K562 treated with DMSO at 1 percent for 24 hours (cell line): Measurements from ENCODE around the gene XIRP1. TPM values are rescaled to one million over a fixed set of nuclear protein-coding genes. Genes with fewer than 3 reads are reported as not detected.

Source experiments
- total RNA-seq: library from RNA; unstranded; fragments of 300-600 nt; gene quantifications from 2 replicates; pipeline ENCODE4 v1.2.3, GENCODE V29; 2022; ENCODE audit warnings: low read depth; ENCODE audit not compliant: insufficient read depth

Gene XIRP1
- total RNA-seq, result not detected in 2 replicates

GRCh38 chr3:39192490-39193092, at the start of gene XIRP1:
TSS of gene XIRP1 (minus strand) at chr3:39192595. CDS start at chr3:39189445, 3,150 bp downstream.

Other genes with a start within 250 kb of the XIRP1 start
- gene SCN11A, start 140.7 kb downstream of the XIRP1 start, total RNA-seq, result 0.06 TPM in 1 of 2 replicates, not detected in the other
- gene WDR48, start 140.6 kb downstream of the XIRP1 start, total RNA-seq, result 19.5 and 23.7 TPM in 2 replicates
- 56.3 and 68.4 TPM in 2 replicates for gene GORASP1, start 85.0 kb downstream of the XIRP1 start, total RNA-seq
- gene TTC21A, start 84.9 kb downstream of the XIRP1 start, total RNA-seq, result 1.4 and 2.2 TPM in 2 replicates
- 42.5 and 42.8 TPM in 2 replicates for gene CSRNP1, start 39.0 kb downstream of the XIRP1 start, total RNA-seq
- gene CX3CR1, start 87.4 kb upstream of the XIRP1 start, total RNA-seq, result not detected in 2 replicates
- gene CCR8, start 137.1 kb upstream of the XIRP1 start, total RNA-seq, result not detected in 2 replicates
- 38.6 and 40.7 TPM in 2 replicates for gene SLC25A38, start 190.8 kb upstream of the XIRP1 start, total RNA-seq
- 3,075 and 3,128 TPM in 2 replicates for gene RPSA, start 214.1 kb upstream of the XIRP1 start, total RNA-seq